NCI-H226 (cell line): ENCODE results near the gene SLC29A3.

Experiments used
- DNase-seq: peaks from one replicate; pipeline ENCODE4 v3.0.0-alpha.2; 2015

Gene SLC29A3

DNA sequence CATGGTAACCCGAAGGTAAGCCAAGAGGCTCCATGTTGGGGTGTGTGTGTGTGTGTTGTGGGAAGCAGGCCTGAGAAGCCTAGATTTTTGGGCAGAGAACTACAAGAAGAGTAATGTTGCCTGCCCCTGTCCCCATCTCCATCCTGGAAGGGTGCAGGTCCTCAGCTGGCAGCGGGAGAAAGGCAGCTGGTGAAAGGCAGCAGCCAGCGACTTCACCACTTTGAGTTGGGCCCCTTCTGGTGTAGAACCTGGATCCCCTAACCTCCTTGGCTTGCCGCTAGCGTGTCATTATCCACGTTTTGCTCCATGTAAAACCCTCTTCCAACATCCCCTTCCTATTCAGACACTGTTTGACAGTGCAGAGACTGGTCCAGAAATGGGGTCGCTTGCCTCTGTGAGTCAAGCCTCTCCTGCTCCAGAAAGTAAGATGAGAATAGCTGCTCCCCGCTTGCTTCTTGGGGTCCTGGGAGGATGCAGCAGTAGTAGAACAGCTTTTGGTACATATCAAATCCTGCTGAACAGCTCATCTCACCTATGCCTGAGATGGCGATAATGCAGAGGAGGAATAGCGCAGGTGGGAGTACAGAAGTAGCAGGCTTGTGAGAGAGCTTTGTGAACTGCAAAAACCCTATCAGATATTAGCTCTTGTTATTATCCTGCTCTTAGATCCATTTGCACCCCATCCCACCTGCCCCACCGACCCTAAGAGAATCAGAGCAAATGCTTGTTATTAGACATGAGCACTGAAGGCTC is 55.6 kb downstream of the SLC29A3 start:
- DNase-seq = no peak

DNA sequence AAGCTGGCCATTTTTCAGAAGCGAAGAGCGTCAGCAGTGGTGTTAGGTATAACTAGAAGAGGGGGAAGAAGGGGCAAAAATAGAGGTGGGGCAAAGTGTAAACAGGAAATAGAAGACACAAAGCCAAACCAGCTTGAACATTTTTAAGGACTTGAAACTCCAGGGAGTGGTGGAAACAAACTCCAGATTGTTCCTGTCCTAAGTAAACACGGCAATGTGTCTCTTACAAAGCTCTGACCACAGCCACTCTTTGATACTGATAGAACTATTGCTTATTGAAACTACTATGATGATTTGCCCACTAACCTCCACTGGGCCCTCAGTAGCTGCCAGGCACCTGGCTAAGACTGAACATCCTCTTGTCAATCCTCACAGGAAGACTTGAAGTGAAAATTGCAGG is 56.9 kb downstream of the SLC29A3 start:
- DNase-seq = no peak

DNA sequence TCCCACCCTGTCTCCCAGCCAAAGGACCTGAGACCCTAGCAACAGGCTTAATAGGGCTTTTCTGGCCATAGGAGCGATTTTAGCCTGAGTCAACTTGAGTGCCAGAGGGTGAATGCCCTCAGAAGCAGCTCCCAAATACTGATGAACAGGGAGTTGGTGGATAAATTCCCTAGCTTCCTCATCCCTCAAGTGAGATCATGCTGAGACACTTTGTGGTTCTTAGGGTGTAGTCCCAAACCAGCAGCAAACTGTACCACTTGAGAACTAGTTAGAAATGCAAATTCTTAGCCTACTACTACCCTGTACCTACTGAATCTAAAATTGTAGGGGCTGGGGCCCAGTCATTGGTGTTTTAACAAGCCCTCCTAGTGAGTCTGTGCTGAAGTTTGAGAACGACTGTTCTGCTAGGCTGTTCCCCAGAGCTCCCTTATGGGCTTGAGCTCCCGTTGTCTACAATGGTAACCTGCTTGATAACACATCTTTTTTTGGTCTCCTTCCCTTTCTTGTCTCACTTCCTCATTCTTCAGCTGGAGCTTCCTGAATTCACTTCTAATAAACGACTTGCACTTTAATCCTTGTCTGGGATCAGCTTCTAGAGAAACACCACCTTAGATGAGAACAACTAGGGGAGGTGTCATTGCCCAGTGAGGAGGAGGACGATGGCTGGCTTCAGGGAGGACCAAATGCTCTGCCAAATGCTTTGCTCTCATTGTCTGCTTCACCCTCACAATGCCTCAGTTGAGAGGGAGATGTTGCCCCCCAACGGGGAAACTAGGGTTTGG is 59.5 kb downstream of the SLC29A3 start:
- no peak for DNase-seq

- DNase-seq = no peak
Observed at GRCh38 chr10:71379118-71379766, 60.2 kb downstream of the SLC29A3 start.

DNA sequence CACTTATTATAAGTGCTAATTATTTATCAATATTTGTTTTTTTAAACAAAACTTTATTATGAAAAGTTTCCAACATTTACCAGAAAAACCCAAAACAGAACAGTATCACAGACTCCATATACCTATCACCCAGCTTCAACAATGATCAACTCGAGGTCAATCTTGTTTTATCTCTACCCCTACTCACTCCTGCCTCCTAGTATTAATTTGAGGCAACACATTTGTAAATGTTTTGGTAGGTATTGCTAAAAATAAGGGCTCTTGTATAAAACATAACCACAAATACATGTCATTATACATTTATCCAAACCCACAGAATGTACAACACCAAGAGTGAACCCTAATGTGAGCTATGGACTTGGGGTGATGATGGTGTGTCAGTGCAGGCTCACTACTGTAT is 61.8 kb downstream of the SLC29A3 start:
- DNase-seq = no peak

DNA sequence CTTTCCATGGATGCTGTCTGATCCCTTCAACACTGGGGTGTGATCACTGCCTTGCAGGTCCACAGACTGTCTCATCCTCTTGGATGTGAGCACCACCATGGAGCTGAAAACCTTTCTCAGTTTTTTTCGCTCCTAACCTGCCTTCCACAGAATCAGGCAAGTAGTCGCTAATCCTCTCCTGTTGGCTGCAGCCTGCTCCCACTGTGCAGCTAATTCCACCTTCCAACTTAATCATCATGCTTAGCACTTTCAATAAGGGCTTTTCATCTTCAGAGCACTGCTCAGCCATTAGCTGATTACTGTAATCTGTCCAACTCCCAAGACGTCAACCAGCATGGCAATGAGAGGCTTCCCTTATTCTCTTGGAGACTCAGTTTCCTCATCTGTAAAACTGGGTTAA is 62.6 kb downstream of the SLC29A3 start:
- DNase-seq = no peak

GRCh38 chr10:71382028-71382427 is 63.0 kb downstream of the SLC29A3 start:
- no peak for DNase-seq

DNA sequence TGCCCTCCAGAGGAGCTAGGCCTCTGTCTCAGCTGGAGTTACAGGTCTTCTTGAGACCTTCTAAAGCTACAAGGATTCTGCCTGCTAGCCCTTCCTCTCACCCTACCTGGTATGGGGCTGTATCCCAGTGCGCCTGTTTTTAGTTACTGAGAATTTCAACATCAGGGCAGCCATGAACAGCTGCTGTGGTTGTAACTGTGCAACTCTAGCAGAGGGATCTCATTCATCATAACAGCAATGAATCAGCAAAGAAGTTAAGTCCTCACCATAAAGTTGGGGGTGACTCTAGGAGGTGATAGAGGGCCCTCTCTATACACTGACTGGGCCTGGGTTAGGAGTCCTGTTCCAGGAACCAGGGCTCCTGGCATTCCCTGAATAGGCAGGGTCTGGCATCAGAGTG is 63.7 kb downstream of the SLC29A3 start:
- no peak for DNase-seq

GRCh38 chr10:71383972-71384687 is 65.1 kb downstream of the SLC29A3 start:
- DNase-seq = peak; percentile 11

DNA sequence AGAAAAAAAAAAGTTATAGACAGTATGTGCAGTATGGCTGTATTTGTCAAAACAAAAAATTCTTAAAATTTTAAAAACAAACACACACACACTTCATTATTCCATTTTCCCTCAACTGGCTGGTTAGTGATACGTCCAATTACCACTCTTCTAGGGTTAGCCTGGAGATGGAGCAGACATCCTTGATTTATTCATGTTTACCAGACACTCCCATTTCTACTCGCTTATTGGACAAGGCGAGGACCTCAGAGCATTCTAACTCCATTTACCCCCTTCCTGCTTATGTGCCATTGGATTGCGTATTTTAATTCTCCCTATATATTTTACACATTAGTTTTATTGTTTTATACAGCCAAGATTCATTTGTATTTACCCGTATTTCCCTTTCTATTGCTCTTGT is 69.1 kb downstream of the SLC29A3 start:
- no peak for DNase-seq

- no peak for DNase-seq
Observed at GRCh38 chr10:71388583-71389310, 69.7 kb downstream of the SLC29A3 start.

GRCh38 chr10:71389768-71390460 is 70.9 kb downstream of the SLC29A3 start:
- DNase-seq = no peak

GRCh38 chr10:71390461-71390835 is 71.4 kb downstream of the SLC29A3 start:
- no peak for DNase-seq

DNA sequence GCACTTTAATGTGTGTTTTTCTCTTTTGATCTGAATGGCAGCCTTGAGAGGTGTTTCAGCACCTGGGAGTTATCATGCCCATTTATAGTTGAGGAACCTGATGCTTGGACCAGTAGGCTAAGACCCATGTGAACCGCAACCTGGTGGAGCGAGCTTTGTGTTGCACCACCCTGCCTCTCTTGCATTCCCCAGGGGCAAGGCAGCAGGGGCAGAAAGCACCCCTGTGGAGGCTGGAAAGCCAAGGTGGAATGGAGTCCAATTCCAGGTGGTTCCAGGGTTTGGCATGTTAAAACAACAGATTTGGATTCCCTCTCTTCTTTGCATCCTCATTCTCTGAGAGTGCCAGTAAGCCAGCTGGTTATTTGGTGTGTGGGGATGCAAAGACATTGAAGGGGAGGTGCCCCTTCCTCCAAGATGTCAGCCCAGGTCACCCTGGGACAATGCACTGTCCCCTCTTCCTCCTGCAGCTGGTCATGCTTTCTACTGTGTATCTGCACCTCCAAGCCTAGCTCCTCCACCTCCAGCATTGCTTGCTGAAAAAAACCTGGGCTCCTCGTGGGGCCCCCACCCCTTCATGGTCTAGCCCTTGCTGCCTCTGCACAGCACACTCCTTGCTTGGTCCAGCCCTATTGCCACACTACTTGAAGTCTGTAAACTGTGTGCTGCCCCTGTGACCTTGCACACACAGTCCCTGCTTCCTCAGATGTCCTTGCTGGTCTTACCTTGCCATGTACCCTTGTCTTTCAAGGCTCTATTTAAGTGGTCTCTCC is 72.0 kb downstream of the SLC29A3 start:
- no peak for DNase-seq

DNA sequence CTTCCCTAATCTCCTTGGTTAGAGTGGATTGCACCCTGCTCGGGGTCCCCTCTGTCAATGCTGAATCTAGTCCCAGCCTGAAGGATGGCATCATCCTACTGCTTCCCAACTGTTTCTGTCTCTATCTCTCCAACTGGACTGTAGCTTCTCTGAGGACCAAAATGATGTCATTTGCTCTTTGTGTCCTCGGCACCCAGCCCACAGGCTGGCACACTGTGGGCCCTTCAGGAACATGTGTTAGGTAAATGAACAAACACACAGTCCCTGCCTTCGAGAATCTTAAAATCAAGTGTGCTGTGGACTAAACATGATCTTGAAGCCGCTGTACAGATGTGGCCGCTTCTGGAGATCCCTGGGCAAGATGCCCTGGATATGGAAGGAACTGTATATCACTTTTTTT is 72.6 kb downstream of the SLC29A3 start:
- DNase-seq = no peak

GRCh38 chr10:71392292-71392691 is 73.2 kb downstream of the SLC29A3 start:
- no peak for DNase-seq

- no peak for DNase-seq
Observed at GRCh38 chr10:71392791-71393781, 74.0 kb downstream of the SLC29A3 start.

GRCh38 chr10:71393841-71394475 is 74.9 kb downstream of the SLC29A3 start:
- no peak for DNase-seq

GRCh38 chr10:71394926-71395562 is 76.0 kb downstream of the SLC29A3 start:
- no peak for DNase-seq
